Measurements from ENCODE around the gene NLRC4.

GRCh38 chr2:32237488-32237887 lies 27.2 kb downstream of the NLRC4 start:
- TF ChIP-seq CTCF (IDR thresholded peaks at IDR 0.05), result no peak
- TF ChIP-seq POLR2A (IDR thresholded peaks at IDR 0.05), result no peak
